GM12864 (cell line): ENCODE measurements around the gene PRKAG2.

Source experiments
- DNase-seq: peaks from one replicate; pipeline ENCODE4 v3.0.0-alpha.2; 2011; ENCODE audit warnings: low read depth
- H3K4me3 ChIP-seq: 2 replicates; pipeline ENCODE4 v1.5.1; 2011; ENCODE audit warnings: mild to moderate bottlenecking, low read depth, low read length, control low read depth
- TF ChIP-seq, protein P1 (sequence below): IDR thresholded peaks from 2 replicates; pipeline ENCODE4 v1.5.1; 2011; ENCODE audit warnings: low read depth, mild to moderate bottlenecking, moderate library complexity, low read length, control low read depth, inconsistent platforms; ENCODE audit errors: missing control alignments

Gene PRKAG2

DNA sequence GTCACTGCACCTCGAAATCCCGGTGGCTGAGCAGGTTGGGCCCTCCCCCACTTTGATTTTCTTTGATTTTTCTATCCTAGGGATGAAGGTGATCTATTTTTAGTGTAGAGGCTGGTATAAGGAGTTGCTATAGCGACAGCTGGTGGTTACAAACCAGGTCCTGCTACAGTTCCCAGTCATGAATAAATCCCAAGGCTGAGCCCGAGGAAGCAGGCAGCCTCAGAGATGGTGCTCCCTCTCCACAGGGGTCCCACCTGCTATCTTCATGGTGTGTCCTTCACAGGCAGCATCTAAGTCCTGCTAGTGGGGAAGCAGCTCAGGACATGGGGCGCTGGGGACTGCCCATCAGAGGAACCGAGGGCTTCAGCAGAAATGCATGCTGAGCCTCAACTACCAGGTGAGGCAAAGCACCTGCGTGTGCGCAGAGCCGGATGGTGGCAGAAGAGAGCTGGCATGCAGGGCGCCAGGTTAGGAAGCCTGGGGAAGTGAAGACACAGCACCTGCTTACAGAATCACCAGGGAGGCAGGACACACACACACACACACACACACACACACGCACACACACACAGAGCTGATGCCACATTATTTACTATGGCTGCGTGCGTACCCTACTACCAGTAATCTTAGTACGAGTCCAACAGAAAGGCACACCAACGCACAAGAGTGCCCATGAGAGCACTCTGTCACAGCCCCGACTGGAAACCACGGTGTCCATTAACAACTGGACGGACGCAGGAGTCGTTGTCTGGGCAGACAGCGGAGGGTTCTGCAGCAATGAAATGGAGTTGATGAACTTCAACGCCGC is 150.9 kb downstream of the PRKAG2 start:
- TF ChIP-seq, protein P1, sequence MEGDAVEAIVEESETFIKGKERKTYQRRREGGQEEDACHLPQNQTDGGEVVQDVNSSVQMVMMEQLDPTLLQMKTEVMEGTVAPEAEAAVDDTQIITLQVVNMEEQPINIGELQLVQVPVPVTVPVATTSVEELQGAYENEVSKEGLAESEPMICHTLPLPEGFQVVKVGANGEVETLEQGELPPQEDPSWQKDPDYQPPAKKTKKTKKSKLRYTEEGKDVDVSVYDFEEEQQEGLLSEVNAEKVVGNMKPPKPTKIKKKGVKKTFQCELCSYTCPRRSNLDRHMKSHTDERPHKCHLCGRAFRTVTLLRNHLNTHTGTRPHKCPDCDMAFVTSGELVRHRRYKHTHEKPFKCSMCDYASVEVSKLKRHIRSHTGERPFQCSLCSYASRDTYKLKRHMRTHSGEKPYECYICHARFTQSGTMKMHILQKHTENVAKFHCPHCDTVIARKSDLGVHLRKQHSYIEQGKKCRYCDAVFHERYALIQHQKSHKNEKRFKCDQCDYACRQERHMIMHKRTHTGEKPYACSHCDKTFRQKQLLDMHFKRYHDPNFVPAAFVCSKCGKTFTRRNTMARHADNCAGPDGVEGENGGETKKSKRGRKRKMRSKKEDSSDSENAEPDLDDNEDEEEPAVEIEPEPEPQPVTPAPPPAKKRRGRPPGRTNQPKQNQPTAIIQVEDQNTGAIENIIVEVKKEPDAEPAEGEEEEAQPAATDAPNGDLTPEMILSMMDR, result no peak
- H3K4me3 ChIP-seq, result no peak overlapping the region
- no peak for DNase-seq

DNA sequence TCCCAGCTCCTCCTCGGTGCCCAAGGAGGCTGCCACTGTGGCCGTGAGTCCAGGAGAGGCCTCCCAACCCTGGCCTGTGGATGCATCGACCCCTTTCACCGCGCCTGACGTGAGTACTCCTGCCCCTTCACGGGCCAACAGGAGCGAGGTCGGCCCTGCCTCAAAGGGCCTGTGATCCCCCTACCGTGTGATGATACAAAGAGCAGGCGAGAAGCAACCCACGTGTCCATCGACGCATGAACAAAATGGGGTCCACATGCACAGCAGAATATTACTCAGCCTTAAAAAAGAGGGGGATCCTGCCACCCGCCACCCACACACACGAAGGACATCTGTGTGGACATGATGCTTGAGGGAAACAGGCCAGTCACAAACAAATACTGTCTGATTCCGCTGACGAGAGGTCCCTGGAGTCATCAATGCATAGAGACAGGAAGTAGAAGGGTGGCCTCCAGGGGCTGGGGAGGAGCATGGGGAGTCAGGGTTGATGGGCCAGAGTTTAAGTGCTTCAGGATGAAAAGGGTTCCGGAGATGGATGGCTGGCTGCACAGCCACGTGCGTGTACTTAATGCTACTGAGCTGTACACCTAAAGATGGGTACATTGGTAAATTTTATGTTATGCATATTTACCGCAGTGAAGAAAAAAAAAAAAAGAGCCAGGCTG is 151.9 kb downstream of the PRKAG2 start:
- H3K4me3 ChIP-seq, result no peak overlapping the region
- no peak for DNase-seq
- TF ChIP-seq, protein P1, result no peak

DNA sequence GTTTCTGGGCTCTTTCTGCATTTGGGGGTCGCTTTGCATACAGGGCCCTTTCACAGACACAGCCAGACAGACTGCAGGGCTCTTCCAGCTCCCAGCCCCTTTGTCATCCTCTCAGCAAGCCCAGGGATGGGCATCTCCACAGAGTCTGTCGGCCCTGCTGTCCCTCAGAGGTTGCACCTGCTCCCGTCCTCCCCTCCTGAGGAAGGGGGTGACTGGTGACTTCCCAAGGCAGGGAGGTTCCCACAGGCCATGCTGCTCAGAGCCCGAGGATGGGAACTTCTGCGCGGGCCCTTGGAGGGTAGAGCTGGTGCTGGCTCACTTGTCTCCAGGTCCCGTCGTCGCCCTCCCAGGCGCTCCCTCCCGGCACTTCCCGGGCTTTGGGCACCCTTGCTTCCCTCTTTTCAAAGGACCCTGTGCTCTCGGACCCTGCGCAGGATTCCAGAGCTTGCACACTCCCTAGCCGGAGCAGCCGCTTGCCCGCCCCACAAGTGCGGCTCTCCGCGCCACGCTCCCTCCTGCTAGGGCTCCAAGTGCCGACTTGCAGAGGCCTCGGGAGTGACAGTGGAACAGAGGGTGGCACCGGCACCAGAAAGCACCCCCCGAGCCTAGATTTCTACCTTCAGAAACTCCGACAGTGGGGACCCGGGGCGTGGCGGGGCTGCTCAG is 152.5 kb downstream of the PRKAG2 start:
- no peak for DNase-seq
- TF ChIP-seq, protein P1, result no peak
- H3K4me3 ChIP-seq, result no peak overlapping the region

DNA sequence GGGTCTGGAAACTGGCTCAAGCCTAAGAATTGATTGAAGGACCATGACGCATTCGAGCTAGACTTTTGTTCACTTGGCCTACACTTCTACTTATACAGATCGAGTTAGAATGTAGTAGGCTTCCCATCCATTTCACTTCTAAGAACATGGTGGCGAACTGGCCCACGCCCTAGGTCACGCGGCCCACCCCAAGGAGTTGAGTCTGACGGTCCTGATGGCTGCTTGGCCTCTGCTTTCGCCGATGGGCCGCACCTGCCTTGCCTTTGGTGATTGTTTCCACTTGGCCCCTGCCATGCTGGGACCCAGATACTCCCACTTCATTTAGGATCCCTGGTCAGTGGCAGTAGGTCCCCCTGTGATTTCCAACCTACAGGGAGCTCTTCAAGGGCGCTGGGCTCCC is 153.6 kb downstream of the PRKAG2 start:
- TF ChIP-seq, protein P1, result no peak
- H3K4me3 ChIP-seq, result no peak overlapping the region
- DNase-seq, result no peak

DNA sequence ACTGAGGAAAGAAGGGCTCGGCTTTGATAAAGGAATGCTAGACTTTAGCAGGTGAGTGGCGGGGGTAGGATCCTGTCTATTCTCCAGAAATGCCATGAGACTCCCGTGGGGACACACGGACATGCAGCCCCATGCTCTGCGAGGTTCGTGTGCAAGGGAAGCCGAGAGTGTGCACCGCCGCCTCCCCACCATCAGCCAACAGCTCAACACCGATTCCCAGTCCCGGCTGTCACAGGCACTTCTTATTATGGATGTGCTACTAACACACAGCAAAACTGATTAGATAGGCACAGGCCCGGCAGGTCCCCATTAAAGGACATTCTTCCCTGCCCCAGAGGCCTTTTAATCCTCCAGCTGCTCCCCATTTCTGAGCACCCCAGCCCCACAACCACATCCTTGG is 154.4 kb downstream of the PRKAG2 start:
- TF ChIP-seq, protein P1, result no peak
- H3K4me3 ChIP-seq, result no peak overlapping the region
- no peak for DNase-seq

DNA sequence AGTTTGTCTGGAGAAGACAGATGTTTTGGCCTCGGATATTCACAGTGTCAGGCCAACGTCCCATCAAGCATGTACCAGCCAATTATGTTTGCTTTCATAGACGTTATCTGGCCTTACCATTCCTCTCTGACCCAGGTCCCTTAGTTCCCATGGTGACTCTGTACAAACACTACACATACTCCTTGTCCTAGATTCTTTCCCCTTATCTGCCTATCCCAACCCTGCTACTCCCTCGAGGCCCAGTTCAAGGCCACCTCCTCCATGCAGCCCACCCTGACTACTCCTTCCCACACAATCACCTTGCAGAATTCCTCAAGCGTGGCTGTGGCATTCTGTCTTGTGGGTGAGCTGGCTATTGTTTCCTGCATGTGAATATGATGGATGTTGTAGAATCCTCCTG is 155.2 kb downstream of the PRKAG2 start:
- TF ChIP-seq, protein P1, result no peak
- no peak for DNase-seq
- H3K4me3 ChIP-seq, result no peak overlapping the region

DNA sequence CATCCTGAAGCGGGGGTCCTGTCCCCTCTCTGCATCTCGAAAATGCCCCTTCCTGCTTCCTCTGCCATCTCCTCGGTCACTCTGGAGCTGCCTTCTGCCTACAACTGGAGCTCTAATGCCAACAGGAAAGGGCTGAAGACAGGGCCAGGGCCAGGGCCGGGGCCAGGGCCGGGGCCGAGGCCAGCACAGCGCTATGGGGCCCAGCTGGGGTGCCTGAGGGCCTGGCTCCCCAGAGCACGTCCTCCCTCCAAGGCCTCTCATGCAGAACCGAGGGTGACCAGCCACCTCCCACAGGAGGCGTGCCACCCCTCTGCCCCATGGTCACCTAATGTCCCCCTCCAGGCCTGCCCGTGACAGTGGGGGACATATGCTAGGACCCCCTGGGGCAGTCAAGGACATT is 155.7 kb downstream of the PRKAG2 start:
- TF ChIP-seq, protein P1, result no peak
- H3K4me3 ChIP-seq, result no peak overlapping the region
- DNase-seq, result no peak
